OCI-LY7 (cell line): ENCODE measurements around the gene RMND5B.

Experiments
- CTCF ChIP-seq: fragments of 200-600 bp; sonication (generic); conservative IDR thresholded peaks from 2 replicates; pipeline ENCODE4 v1.5.1; 2014; ENCODE audit warnings: mild to moderate bottlenecking, antibody characterized with exemption, low read length, moderate library complexity, mixed read lengths
- EZH2phosphoT487 ChIP-seq: fragments of 200-600 bp; sonication (generic); IDR thresholded peaks from 2 replicates; pipeline ENCODE4 v1.6.1; 2018; ENCODE audit warnings: low read depth, borderline replicate concordance, mild to moderate bottlenecking, mixed run types, antibody characterized with exemption, low read length, moderate library complexity, mixed read lengths

GRCh38 chr5:178193251-178193809, 62.5 kb downstream of the RMND5B start:
- TF ChIP-seq CTCF (no peak), EZH2phosphoT487 (no peak)
